Measurements from ENCODE around the gene ERVK3-1. TPM values are rescaled to one million over a fixed set of nuclear protein-coding genes. Genes with fewer than 3 reads are reported as not detected.

The ERVK3-1 gene
- polyA plus RNA-seq, 1 experiment: 44.5 TPM

GRCh38 chr19:58284199-58284598, 21.0 kb upstream of the ERVK3-1 start:
- POLR2A ChIA-PET: no interaction called here
- TF ChIP-seq, protein P1, sequence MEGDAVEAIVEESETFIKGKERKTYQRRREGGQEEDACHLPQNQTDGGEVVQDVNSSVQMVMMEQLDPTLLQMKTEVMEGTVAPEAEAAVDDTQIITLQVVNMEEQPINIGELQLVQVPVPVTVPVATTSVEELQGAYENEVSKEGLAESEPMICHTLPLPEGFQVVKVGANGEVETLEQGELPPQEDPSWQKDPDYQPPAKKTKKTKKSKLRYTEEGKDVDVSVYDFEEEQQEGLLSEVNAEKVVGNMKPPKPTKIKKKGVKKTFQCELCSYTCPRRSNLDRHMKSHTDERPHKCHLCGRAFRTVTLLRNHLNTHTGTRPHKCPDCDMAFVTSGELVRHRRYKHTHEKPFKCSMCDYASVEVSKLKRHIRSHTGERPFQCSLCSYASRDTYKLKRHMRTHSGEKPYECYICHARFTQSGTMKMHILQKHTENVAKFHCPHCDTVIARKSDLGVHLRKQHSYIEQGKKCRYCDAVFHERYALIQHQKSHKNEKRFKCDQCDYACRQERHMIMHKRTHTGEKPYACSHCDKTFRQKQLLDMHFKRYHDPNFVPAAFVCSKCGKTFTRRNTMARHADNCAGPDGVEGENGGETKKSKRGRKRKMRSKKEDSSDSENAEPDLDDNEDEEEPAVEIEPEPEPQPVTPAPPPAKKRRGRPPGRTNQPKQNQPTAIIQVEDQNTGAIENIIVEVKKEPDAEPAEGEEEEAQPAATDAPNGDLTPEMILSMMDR (IDR thresholded peaks at IDR 0.05; ENCODE audit: low read depth, low read length): no peak
- Histone ChIP-seq H3K4me3 (ENCODE audit: low read depth, low read length) (no peak overlapping the region), H3K27ac (ENCODE audit: low read depth, low read length) (no peak overlapping the region), H3K27me3 (ENCODE audit: control insufficient read depth, insufficient read depth, low read length) (no peaks in the 10 kb centered on the region), H3K9me3 (ENCODE audit: control insufficient read depth, insufficient read depth, low read length) (peaks cover 45% of the 10 kb centered on the region)
- CTCF ChIA-PET: no interaction called here
- DNase-seq (ENCODE audit: low read depth, low spot score): no peak

DNA sequence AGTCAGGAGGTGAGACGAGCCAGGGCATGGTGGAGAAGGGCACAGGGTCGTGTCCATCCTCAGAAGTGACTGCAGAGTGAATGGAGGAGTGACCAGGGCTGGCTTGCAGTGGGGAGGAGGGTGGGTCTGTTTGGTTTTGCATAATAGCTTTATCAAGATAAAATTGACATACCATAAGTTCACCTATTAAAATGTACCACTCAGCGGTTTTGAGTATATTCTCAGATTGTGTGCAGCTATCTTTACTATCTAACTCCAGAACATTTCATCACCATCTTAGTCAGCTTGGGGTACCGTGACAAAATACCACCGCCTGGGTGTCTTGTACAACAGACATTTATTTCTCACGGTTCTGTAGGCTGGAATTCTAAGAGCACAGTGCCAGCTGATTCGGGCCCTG, 13.2 kb upstream of the ERVK3-1 start:
- Histone ChIP-seq H3K9me3 (ENCODE audit: control insufficient read depth, insufficient read depth, low read length) (peaks cover 78% of the 10 kb centered on the region), H3K27ac (ENCODE audit: low read depth, low read length) (no peak overlapping the region), H3K4me3 (ENCODE audit: low read depth, low read length) (no peak overlapping the region), H3K27me3 (ENCODE audit: control insufficient read depth, insufficient read depth, low read length) (no peaks in the 10 kb centered on the region)
- TF ChIP-seq, protein P1 (IDR thresholded peaks at IDR 0.05; ENCODE audit: low read depth, low read length): no peak
- ChIA-PET POLR2A (no interaction called here), CTCF (no interaction called here)
- no peak for DNase-seq (ENCODE audit: low read depth, low spot score)

- no peak overlapping the region for H3K4me3 ChIP-seq (ENCODE audit: low read depth, low read length)
- no peak overlapping the region for H3K27ac ChIP-seq (ENCODE audit: low read depth, low read length)
- H3K9me3 ChIP-seq (ENCODE audit: control insufficient read depth, insufficient read depth, low read length): peaks cover 93% of the 10 kb centered on the region
- CTCF ChIA-PET: no interaction called here
- no peaks in the 10 kb centered on the region for H3K27me3 ChIP-seq (ENCODE audit: control insufficient read depth, insufficient read depth, low read length)
- POLR2A ChIA-PET: no interaction called here
- TF ChIP-seq, protein P1 (IDR thresholded peaks at IDR 0.05; ENCODE audit: low read depth, low read length): no peak
- DNase-seq (ENCODE audit: low read depth, low spot score): no peak
Observed at GRCh38 chr19:58294743-58295374, 10.3 kb upstream of the ERVK3-1 start.

GRCh38 chr19:58296104-58296503, 9.1 kb upstream of the ERVK3-1 start:
- Histone ChIP-seq H3K27ac (ENCODE audit: low read depth, low read length) (no peak overlapping the region), H3K27me3 (ENCODE audit: control insufficient read depth, insufficient read depth, low read length) (no peaks in the 10 kb centered on the region), H3K4me3 (ENCODE audit: low read depth, low read length) (no peak overlapping the region), H3K9me3 (ENCODE audit: control insufficient read depth, insufficient read depth, low read length) (peaks cover 83% of the 10 kb centered on the region)
- DNase-seq (ENCODE audit: low read depth, low spot score): no peak
- ChIA-PET POLR2A (no interaction called here), CTCF (interaction anchor here (0.6 kb wide), 1 partner anchor 930 kb away, joined by 4 read pairs; no protein-coding TSS in a partner anchor)
- TF ChIP-seq, protein P1 (IDR thresholded peaks at IDR 0.05; ENCODE audit: low read depth, low read length): no peak

DNA sequence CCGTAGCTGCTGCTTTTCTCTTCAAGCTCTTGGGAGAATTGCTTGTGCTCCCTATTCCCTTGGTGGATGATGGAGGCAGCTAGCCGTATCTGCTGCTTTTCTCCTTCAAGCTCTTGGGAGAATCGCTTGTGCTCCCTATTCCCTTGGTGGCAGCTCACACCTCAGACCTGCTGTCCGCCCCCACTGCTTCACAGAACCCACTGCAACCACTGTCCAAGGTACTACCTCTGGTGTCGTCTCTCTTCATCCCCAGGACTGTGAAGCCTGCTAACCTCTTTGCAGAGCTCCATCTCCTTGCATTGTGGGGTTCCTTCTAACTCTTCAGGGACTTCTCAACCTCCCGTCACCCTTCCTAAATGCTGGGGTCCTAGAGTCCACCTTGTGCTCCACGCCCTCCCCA, 4.6 kb upstream of the ERVK3-1 start:
- no peak overlapping the region for H3K4me3 ChIP-seq (ENCODE audit: low read depth, low read length)
- TF ChIP-seq, protein P1 (IDR thresholded peaks at IDR 0.05; ENCODE audit: low read depth, low read length): no peak
- H3K27ac ChIP-seq (ENCODE audit: low read depth, low read length): no peak overlapping the region
- peaks cover 46% of the 10 kb centered on the region for H3K9me3 ChIP-seq (ENCODE audit: control insufficient read depth, insufficient read depth, low read length)
- H3K27me3 ChIP-seq (ENCODE audit: control insufficient read depth, insufficient read depth, low read length): no peaks in the 10 kb centered on the region
- POLR2A ChIA-PET: interaction anchor here (0.9 kb wide), 1 partner anchor 22 kb away, joined by 3 read pairs; the partner anchor contains the start of gene ZNF8
- no peak for DNase-seq (ENCODE audit: low read depth, low spot score)
- CTCF ChIA-PET: no interaction called here
